Stimulated activated CD4-positive, alpha-beta T cell treated with anti-CD3 and anti-CD28 coated beads, Interleukin-2, amount 100 ng/mL, for 24 hours (primary cell): Measurements from ENCODE around the gene GRM8.

Source experiments
- DNase-seq, 2 donors: peaks; one replicate each; pipeline ENCODE4 v3.0.0-alpha.2; 2020

Gene GRM8

DNA sequence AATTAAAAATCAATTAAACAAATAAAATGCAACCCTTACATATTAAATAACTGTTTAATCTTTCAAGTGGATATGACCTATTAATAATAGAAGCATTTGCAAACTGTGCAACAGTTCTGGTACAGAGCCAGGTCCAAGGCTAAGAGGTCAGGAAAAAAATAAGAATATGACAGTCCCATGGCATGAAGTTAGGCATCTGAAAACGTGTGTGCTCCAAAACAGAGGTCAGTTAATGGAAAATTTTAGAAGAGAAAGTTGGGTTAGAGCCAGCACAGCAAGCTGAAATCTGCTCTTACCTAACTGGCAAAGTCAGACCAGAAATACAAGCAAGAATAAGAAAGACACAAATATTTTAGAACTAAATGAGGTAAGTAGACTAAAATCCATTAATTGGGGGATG lies 757.7 kb downstream of the GRM8 start:
- no peak for DNase-seq

DNA sequence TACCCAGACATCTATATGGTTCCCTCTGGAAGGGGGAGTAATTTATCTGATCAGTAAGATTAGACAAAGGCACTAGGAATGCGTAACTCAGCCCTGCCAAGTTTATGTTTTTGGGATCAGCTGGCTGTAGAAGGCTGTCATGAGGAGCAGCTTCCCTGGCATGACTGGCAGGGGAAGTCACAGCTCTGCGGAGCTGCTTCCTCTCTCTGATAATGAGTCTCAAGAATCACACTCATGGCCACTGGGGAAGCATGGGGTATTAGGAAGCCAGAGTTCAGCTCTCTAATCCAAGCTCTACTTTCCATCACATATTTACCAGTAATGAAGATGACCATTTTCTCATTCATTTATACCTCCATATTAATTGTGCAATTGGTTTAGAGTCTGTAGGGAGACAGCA lies 758.9 kb downstream of the GRM8 start:
- DNase-seq = no peak

DNA sequence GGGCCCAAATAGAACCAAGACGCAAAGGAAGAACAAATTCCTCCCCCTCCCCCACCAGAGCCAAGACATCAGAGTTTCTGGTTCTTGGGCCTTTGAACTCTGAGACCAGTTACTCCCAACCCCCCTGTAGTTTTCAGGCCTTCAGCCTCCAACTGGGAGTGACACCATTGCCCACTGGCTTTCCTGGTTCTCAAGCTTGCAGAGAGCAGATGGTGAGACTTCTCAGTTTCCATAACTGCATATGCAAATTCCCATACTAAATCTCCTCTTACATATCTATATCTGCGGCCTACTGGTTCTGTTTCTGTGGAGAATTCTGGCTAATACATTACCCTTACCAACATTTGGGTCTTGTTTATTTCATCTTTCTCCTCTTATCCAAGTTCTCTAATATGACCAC lies 762.9 kb downstream of the GRM8 start:
- no peak for DNase-seq

DNA sequence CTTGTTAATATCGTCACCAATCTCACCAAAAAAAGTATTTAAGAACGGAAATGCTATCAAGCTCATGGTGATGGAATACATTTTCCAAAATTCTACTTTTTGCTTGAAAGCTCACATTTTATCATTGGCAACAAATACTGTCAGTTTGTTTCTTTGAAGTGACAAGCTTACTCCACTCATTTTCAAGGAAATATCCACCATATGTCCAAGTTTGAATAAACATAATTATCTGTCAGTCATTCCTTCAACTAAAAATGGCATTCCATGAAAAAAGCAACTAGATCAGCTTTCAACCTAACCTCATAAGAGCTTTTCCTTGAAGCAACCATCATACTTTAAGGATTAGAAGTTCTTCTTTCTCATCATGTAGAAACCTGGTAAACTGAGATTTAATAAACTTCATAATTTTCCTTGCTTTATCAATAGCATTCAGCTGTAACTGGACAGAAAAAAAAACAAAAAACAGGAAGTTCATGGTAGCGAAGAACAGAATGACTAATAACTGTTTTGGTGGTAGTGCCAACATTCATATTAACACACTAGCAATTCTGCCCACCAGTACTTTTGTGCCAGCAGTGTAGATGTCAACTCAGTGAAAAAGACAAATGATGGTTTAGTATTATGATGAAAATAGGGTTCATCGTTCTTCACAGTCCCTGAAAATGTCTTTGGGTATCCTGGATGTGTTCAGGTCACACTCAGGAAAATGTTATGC lies 764.9 kb downstream of the GRM8 start:
- no peak for DNase-seq

DNA sequence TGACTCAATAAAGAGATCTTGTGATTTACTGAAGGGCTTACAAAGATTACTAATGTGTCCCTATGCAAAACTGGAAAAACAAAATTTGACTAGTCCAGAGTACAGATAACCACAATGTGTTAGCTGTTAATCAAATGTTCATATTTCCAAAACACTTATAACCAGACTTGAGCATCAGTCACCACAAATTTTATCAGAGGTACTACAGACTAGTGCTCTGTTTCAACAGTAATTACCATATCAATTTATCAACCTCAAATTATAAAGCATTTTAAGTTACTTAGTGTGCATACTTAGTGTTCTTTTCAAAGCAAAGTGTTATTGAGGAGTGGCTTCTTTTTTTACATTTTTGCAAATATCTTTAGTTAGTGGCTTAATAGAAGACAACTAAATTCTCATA lies 765.9 kb downstream of the GRM8 start:
- no peak for DNase-seq

DNA sequence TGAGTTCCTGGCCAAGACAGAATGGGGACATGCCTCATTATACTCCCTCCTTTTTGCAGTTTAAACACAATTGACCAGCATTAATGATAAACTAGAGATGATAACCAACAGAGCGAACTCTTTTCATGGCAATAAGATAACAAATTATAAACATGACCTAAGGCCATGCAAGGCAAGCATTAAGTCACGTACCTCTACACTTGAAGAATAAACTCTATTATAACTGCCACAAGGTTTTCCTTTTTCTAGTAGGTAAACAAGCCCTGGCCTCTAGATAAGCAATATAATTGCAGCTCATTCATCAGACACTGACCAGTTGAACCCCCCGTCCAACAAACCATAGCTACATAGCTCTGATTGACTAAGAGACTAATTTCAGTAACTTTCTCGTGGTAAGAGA lies 767.0 kb downstream of the GRM8 start:
- no peak for DNase-seq

DNA sequence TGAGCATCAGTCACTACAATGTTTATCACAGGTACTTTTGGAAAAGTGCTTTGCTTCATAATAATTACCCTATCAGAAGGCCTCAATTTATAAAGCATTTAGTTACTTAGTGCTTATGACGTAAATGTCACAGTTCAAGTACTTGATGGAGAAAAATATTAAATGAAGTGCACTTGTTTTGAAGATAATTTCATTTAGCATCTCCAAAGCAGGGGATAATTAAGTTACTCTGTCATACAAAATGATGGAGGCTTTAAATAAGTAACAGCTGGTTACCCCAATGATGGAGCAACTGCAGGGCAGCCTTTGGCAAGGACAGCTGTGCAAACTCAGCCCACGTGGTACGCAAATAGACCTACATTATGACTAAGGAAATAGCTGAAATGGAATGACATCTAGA lies 768.8 kb downstream of the GRM8 start:
- DNase-seq = no peak

DNA sequence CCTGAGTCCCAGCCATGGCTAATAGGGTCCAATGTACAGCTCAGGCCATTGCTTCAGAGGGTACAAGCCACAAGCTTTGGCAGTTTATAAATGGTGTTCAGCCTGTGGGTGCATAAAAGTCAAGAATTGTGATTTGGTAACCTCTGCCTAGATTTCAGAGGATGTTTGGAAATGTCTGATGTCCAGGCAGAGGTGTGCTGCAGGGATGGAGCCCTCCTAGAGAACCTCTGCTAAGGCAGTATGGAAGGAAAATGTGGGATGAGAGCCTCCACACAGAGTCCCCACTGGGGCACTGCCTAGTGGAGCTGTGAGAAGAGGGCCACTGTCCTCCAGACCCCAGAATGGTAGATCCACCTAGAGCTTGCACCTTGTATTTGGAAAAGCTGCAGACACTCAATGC lies 779.9 kb downstream of the GRM8 start:
- no peak for DNase-seq

DNA sequence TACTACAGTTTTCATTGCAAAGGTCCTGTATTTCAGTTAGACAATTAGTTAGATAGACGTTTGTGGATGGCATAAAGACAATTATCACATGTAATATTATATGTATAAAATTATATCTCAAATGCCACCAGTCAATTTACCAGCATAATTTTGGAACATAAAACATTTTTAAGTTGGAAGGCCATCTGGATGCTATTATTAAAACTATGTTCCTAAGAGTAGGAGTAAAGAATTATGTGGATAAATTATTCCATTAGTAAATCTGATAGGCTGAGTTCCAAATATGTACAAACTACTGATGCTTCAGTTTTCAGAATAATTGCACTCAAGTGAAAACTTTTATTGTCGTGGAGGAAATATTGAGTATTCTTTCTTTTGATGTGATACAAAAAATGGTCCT lies 790.3 kb downstream of the GRM8 start:
- no peak for DNase-seq

DNA sequence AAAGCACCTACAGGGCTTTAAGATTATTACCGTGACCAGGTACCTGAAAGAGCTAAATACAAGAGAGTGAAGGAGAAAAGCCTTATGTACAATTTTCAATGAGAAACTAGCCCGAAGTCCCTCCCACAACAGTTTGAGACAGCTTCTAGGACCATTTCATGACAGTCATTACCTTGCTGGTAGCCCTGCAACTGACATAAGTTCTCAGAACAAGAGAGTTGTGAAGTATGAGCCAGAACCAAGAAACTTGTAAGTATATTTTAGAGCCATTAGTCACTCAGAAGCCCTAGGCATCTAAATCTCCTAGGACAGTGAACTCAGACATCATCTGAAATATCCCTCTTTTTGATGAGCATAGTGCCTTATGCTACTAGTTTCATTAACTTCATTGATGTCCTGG lies 792.1 kb downstream of the GRM8 start:
- no peak for DNase-seq

DNA sequence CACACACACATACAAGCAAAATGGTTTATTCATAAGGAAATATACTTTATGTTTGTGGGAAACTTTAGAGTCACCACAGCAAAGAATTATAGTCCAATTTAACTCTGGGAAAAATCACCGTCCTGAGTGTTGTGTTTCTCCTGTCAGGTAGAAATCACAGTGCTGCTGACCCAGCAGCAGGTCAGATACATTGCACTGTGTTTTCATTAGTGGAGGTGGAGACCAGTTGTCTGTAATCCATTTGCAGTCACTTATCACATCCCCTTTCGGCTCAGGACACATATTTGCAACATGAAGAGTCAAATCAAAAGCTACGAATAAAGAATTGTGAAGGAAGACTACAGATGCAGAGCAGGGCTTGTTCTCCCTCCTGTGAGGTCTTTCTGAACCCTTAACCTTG lies 799.6 kb downstream of the GRM8 start:
- DNase-seq = no peak

DNA sequence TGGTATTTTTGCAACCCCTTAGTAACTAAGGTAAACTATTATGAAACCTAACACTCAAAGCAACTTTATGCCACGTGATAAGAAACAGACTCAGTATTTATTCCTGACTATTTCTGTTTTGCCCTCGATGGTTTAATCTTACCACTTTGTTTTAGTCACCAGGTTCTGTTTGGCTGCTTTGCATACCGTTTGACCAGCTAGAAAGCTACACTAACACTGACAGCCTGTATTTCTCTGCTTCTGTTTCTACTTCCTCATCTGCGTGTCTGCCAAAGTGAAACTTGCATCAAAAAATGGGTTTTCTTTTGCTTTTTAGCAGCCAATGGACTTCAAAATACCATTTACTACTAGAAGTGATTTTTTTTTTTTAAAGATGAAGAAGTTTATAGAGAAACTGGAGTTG lies 802.5 kb downstream of the GRM8 start:
- DNase-seq = no peak

DNA sequence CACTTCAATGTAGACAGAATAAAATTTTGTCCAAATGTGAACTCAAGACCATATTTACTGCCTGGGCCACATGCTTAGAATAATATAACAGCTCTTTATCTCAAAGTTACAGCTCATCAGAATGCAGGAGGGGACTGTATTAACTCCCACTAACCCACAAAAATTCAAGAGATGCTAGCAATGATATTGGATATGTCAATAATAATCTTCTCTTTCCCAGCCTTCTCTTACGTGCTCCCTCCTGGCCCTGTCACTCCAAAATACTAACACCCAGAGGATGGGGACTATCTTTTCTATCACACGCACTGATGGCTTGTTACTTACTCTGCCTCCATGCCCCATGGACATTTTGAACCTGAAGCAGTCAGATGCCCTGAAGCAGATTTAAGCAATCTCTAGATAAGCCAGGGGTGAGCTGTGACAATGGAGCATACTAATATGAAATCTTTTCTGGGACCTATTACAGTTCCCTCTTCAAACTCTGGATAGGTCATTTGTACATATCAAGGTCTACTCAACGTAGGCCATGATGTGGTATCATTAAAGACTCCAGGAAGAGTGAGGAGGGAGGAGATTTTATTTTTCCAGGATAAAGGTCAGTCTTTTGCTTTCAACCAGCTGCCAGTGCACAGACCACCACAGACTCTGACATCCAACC lies 803.0 kb downstream of the GRM8 start:
- DNase-seq = no peak

DNA sequence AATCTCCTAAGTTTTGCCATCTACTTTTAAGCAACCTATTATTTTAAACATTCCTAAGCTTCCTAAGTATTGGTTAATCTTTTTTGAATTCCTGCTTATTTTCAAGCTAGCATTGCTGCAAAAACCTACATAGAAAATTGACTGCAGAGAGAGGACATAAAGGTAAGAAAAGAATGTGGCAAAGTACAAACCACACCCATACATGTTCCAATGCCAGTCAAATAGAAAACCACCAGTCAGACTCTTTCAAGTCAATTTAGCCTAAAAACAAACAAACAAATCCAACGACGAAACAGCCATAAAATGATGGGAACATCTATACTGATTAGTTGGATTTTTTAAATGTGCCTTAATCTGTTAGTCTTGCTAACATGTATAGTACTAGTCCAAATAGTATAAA lies 804.8 kb downstream of the GRM8 start:
- no peak for DNase-seq

DNA sequence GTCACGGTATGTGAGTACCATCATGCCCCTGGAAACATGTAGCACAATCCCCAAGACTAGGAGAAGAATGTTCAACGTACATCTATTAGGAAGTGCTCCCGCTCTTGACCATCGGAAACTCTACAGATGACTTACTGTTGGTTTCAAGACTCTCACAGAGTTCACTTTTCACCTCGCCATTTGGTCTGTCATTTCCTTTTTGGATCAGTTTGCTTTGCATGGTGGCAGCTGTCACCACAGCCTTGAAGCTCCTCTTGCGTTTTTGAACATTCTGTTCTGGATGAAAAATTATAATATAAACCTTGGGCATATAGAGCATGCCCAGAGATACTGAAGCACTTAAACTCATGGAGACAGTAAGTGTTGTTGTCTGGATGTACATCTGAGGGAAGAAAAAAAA lies 806.8 kb downstream of the GRM8 start:
- no peak for DNase-seq

DNA sequence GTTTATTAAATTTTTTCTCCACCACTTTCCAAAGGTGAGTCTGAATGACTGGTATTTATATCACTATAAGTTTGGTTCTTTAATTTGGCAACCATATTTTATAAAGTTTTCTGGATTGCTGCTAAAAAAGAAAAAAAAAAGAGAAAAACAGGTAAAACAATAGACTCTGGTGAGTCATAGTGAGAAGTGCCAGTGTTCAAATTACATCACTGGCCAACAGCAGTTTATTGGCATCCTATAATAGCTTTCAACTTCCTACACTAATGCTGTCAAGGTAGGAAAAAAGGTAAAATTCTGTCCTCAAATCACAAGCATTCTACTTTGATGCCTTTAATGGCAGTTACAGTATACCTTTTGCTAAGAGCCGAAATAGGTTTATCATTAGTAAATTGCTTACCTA lies 808.8 kb downstream of the GRM8 start:
- DNase-seq = no peak

DNA sequence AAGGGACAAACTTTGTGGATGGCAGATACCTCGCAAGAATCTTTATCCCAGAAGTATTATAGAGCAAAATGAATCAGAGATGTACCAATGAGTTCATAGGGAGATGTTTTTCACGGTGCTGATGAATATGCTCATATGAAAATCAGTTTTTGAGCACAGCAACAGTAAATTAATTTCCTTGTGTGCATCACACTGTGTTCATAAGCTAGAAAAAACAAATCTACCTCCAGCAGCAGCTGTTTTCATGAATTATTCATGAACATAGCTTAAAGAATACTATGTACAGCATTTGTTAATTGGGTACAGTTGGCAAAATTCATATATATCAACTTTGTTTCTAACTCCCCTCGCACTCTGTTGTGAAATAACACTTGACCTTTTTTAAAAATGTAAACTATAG lies 809.8 kb downstream of the GRM8 start:
- DNase-seq = no peak

DNA sequence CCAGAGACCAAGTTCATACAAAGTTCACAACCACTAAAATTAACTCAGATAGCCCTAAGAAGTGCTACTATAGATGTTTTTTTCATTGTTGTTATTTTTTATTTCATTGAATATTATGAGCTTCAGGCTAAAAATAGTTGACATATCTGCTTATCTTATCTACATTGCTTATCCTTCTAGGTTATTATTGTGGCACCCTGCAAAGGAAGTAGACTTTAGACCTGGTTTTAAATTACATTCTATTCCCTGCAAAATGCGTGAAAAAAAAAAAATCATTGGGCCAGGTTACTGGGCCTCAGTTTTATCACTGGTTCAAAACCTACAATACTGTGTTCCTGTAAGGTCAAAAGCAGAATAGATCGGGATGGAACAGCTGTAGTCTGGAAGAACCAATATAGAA lies 811.0 kb downstream of the GRM8 start:
- no peak for DNase-seq

DNA sequence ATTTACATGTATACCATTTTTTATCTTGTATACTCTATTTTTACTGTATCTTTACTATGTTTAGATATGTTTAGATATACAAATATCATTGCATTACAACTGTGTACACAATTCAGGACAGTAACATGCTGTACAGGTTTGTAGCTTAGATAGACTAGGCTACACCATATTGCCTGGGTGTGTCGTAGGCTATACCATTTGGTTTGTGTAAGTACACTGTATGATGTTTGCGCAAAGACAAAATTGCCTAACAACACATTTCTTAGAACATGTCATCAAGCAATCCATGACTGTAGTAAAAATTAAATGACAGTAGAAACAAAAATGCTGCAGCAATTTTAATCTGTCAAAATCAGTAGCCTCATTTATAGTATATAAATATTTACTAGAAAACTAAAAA lies 812.2 kb downstream of the GRM8 start:
- DNase-seq = no peak

DNA sequence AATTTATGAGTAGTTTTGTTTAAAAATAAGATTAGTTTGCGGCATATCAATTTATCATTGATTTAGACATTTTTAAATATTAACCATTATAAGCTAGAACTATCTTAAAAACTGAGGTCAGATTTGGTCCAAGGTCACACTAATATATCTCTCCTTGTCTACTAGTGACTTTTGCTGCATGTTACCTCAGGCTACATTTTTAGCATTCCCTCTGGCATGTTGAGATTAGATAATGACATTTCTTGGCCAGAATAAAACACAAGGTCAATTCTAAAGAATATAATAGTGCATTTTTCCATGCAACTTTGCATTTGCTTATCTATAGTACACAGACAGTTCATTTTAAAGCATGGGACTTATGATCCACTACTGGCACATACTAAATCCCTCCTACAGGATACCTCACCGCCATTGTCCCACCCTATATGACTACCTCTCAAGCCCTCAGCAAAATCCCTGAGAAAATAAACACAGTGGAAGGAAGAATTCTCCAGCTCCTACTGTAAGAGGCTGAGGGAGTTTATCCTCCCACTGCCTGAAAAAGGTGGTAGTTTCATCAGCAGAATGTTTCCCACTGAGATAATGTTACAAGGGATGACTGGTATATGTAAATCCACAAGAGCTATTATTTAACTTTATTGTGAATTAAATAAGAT lies 816.4 kb downstream of the GRM8 start:
- no peak for DNase-seq

DNA sequence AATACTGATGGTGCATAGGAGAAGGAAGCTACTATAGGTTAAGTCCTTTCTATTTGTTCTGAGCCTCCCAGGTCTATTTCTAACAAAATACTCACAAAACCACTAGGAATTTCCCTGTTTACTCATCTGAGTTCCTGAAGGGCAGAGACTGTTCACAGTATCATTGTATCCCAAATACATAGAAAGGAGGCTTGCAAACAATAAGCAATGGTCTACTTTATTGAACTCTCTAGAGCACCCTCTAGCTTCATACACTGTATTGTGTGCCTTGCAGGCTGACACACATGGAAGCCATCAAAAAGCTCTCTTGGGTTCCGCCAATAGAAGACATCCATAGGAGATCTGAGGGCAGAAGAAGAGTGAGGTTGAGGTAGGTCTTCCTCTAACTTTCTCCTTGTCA lies 826.1 kb downstream of the GRM8 start:
- DNase-seq = no peak

DNA sequence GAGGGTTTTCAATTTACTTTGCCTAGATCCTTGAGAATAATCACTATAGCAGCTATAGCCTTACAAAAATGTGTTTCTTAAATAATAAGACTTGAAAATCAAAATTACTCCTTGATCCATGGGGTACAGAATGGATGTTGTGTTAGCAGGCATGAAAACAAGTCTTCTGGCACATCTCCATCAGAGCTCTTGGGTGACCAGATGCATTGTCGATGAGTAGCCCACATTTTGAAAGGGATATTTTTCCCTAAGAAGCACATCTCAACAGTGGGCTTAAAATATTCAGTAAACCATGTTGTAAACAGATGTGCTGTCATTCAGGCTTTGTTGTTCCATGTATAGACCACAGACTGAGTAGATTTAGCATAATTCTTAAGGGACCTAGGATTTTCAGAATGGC lies 827.8 kb downstream of the GRM8 start:
- no peak for DNase-seq

DNA sequence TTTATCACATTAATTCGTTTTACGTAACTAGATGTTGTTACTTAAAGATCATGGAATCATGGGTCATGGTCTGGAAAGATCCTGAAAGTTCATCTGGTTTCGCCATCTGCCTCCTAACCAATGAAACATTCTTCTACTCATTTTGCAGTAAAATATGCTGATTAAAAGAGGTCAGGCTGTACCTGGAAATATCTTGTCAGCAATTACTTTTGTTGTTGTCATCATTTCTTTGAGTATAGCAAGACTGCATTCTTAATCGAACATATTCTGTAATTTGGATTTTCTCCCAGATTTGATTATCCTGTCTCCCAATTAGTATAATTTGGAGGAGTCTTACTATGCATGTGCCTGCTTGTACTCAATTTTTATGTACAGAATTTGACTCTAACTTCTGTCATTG lies 833.7 kb downstream of the GRM8 start:
- DNase-seq = no peak

DNA sequence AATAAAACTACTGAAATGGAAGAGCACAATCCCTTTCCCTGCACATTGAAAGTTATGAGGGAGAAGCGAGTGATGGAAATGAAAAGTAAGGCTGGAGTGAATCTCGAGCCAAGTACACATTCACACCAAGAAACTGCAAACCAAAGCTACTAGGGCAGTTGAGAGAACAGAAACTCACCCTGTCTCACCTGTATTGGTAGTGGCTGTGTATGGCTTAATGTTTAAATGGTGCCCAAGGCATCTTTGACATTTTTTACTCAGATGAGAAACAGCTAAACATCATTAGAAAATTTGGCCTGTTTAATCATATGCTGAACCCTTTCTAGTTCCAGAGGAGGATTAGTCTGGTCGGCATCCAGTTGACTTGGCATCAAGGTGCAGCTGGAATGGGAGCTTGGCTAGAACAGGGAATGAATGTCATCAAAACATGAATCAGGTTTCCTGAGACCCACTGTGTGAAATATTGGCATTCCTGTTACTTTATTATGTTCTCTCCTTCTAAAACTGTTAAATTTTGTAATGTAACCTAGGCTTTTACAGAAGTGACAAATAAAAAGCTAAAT lies 840.8 kb downstream of the GRM8 start:
- no peak for DNase-seq
